HepG2 (cell line): ENCODE data around the gene CTNNBL1. TPM values are rescaled to one million over a fixed set of nuclear protein-coding genes. Genes with fewer than 3 reads are reported as not detected.
A peak's percentile ranks its signal among the peaks of the same experiment; 100 is the strongest.

Experiments used
- AGO2 ChIP-seq: fragments of 200-400 bp; formaldehyde crosslinking; optimal IDR thresholded peaks from 2 replicates; pipeline ENCODE3; 2017; ENCODE audit warnings: mild to moderate bottlenecking, low read depth, low read length, moderate library complexity
- ATAD3A ChIP-seq: sonication (generic); formaldehyde crosslinking; IDR thresholded peaks from 2 replicates; pipeline ENCODE4 v1.4.0; 2020; ENCODE audit warnings: missing genetic modification reagents
- FLYWCH1 ChIP-seq: sonication (generic); formaldehyde crosslinking; IDR thresholded peaks from 2 replicates; pipeline ENCODE4 v1.8.1; 2023; ENCODE audit warnings: mild to moderate bottlenecking, missing genetic modification reagents
- FOXJ3 ChIP-seq: sonication (generic); formaldehyde crosslinking; IDR thresholded peaks from 2 replicates; pipeline ENCODE4 v1.4.0; 2020; ENCODE audit warnings: missing genetic modification reagents, mild to moderate bottlenecking, borderline replicate concordance
- FOXP1 ChIP-seq, 2 experiments: fragments of 450-650 bp in 1 of 2; IDR thresholded peaks; 2 replicates each; pipeline ENCODE4 v1.6.1; 2017 to 2018; ENCODE audit warnings: antibody characterized with exemption in 1 of 2
- GTF3A ChIP-seq: sonication (generic); formaldehyde crosslinking; conservative IDR thresholded peaks from 2 replicates; pipeline ENCODE4 v1.4.0; 2020; ENCODE audit warnings: mild to moderate bottlenecking, missing genetic modification reagents
- HNRNPL ChIP-seq: fragments of 200-400 bp; formaldehyde crosslinking; IDR thresholded peaks from 2 replicates; pipeline ENCODE4 v1.6.1; 2017; ENCODE audit warnings: mild to moderate bottlenecking, low read depth, low read length
- KLF9 ChIP-seq: IDR thresholded peaks from 2 replicates; pipeline ENCODE4 v1.6.1; 2016; ENCODE audit warnings: low read depth
- KMT2B ChIP-seq: IDR thresholded peaks from 2 replicates; pipeline ENCODE4 v1.6.1; 2016; ENCODE audit warnings: missing genetic modification reagents, missing compliant biosample characterization
- NFE2 ChIP-seq: sonication (generic); formaldehyde crosslinking; IDR thresholded peaks from 2 replicates; pipeline ENCODE4 v1.4.0; 2020; ENCODE audit warnings: missing genetic modification reagents
- PAWR ChIP-seq: sonication (generic); formaldehyde crosslinking; IDR thresholded peaks from 2 replicates; pipeline ENCODE4 v1.4.0; 2020; ENCODE audit warnings: missing genetic modification reagents, mild to moderate bottlenecking, borderline replicate concordance
- SIN3B ChIP-seq: fragments of 150-350 bp; IDR thresholded peaks from 2 replicates; pipeline ENCODE4 v1.6.1; 2014; ENCODE audit warnings: low read length
- SMAD1 ChIP-seq: sonication (generic); formaldehyde crosslinking; IDR thresholded peaks from 2 replicates; pipeline ENCODE4 v1.4.0; 2020; ENCODE audit warnings: missing genetic modification reagents, low read depth, mild to moderate bottlenecking, borderline replicate concordance
- TAF1 ChIP-seq: sonication (generic); formaldehyde crosslinking; IDR thresholded peaks from 2 replicates; pipeline ENCODE4 v1.4.0; 2020; ENCODE audit warnings: missing genetic modification reagents
- TCF7L2 ChIP-seq: IDR thresholded peaks from 2 replicates; pipeline ENCODE4 v1.6.1; 2011; ENCODE audit warnings: mild to moderate bottlenecking, low read depth, low read length, moderate library complexity
- ZBTB1 ChIP-seq: sonication (generic); formaldehyde crosslinking; IDR thresholded peaks from 2 replicates; pipeline ENCODE4 v1.4.0; 2020; ENCODE audit warnings: missing genetic modification reagents, borderline replicate concordance
- ZEB1 ChIP-seq: IDR thresholded peaks from 2 replicates; pipeline ENCODE4 v1.6.1; 2012; ENCODE audit warnings: mild to moderate bottlenecking, low read depth, inconsistent platforms; ENCODE audit not compliant: insufficient replicate concordance
- ZNF138 ChIP-seq: sonication (generic); formaldehyde crosslinking; IDR thresholded peaks from 2 replicates; pipeline ENCODE4 v1.5.0; 2020; ENCODE audit warnings: mild to moderate bottlenecking, low read depth, missing genetic modification reagents
- ZNF24 ChIP-seq: fragments of 450-650 bp; IDR thresholded peaks from 2 replicates; pipeline ENCODE4 v1.6.1; 2017; ENCODE audit warnings: antibody characterized with exemption, mild to moderate bottlenecking
- ZNF446 ChIP-seq: sonication (generic); formaldehyde crosslinking; IDR thresholded peaks from 2 replicates; pipeline ENCODE4 v1.5.0; 2020; ENCODE audit warnings: mild to moderate bottlenecking, missing genetic modification reagents
- ZNF572 ChIP-seq: sonication (generic); formaldehyde crosslinking; IDR thresholded peaks from 2 replicates; pipeline ENCODE4 v1.5.1; 2020; ENCODE audit warnings: mild to moderate bottlenecking, missing genetic modification reagents
- ZSCAN21 ChIP-seq: sonication (generic); formaldehyde crosslinking; IDR thresholded peaks from 2 replicates; pipeline ENCODE4 v1.8.0; 2022; ENCODE audit warnings: mild to moderate bottlenecking, missing genetic modification reagents, moderate library complexity, borderline replicate concordance
- ZSCAN31 ChIP-seq: sonication (generic); formaldehyde crosslinking; IDR thresholded peaks from 2 replicates; pipeline ENCODE4 v1.5.0; 2020; ENCODE audit warnings: low read depth, mild to moderate bottlenecking, missing genetic modification reagents
- polyA plus RNA-seq, 8 experiments: library from polyadenylated mRNA; depleted of rRNA in 3 of 8; stranded (reverse) in 7 of 8; unstranded in 1 of 8; fragments of >200 nt; fragmentation: Illumina TruSeq in 4 of 8; extraction: Trizol in 4 of 8; gene quantifications; 2 replicates each; pipeline versions ENCODE4 v1.2.1 to v1.2.3, GENCODE V29; 2011 to 2016; ENCODE audit warnings: low read depth in 4 of 8, missing spikeins in 1 of 8, mixed read lengths in 1 of 8; ENCODE audit not compliant: insufficient read depth in 1 of 8
- total RNA-seq, 5 experiments: library from RNA; depleted of rRNA; stranded (reverse); fragments of >200 nt; fragmentation: Illumina TruSeq; extraction: Trizol; gene quantifications; 2 replicates each; pipeline ENCODE4 v1.2.3, GENCODE V29; 2016; ENCODE audit warnings: low read depth in 1 of 5
- TF ChIP-seq, protein P1 (sequence below): sonication (generic); formaldehyde crosslinking; IDR thresholded peaks from 2 replicates; pipeline ENCODE4 v1.8.0; 2023; ENCODE audit warnings: mild to moderate bottlenecking, missing genetic modification reagents
- TF ChIP-seq, protein P2 (sequence below), 2 experiments: sonication (generic) in 1 of 2; formaldehyde crosslinking in 1 of 2; IDR thresholded peaks; 2 replicates each; pipeline versions ENCODE4 v1.4.0 to v1.6.1; 2018 to 2020; ENCODE audit warnings: missing genetic modification reagents in 2 of 2, borderline replicate concordance in 1 of 2, low read depth in 1 of 2, mild to moderate bottlenecking in 1 of 2, missing biosample characterization in 1 of 2
- TF ChIP-seq, protein P3 (sequence below): sonication (generic); formaldehyde crosslinking; IDR thresholded peaks from 2 replicates; pipeline ENCODE4 v1.8.0; 2022; ENCODE audit warnings: missing genetic modification reagents, low read depth, mild to moderate bottlenecking, borderline replicate concordance
- TF ChIP-seq, protein P4 (sequence below): fragments of 450-650 bp; IDR thresholded peaks from 2 replicates; pipeline ENCODE4 v1.6.1; 2017

CTNNBL1 gene
- total and polyA plus RNA-seq, 2 of the 13 experiments (the other 11 are each of a cell fraction or from before 2014, with no cell fraction given), result 49.3 to 94.6 TPM

DNA sequence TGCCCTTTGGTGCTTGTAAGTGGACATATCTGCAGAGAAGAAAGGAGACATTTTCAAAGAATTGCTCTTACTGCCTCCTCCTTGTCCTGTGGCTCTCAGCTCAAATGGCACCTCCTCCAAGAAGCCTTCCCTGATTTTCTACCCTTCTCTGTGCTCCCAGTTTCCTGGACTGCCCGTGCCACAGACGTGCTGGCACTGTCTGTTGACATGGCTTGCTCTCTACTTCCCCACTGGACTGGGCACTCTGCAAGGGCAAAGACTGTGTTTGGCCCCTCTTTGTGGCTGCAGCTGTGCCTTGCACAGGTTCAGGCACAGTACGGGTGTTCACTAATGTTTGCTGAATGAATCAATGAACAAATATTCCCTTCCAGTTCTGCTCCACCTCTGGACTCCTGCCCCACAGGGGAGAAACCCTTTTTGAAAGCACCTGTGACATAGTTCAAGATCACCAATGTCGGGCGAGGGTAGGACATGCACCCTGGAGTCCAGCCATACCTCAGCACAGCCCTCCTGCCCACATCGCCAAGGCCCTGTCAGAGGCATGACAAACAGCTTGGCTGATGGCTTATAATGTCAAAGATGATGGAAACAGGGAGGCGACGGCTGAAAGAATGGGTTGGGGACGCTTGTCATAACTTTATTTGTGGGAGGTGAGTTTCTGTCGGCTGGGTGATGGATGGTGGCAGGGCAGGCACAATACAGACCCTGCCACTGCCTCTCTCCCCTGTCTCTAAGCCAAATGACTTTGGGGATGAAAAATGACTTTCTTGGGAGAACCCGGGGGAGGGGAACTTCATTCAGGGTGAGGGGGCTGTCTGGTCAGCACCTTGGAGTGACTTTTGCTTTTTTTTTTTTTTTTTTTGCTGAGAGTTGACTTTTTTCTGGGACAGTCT, 15.6 kb upstream of the CTNNBL1 start (continued):
- TF ChIP-seq, protein P1, sequence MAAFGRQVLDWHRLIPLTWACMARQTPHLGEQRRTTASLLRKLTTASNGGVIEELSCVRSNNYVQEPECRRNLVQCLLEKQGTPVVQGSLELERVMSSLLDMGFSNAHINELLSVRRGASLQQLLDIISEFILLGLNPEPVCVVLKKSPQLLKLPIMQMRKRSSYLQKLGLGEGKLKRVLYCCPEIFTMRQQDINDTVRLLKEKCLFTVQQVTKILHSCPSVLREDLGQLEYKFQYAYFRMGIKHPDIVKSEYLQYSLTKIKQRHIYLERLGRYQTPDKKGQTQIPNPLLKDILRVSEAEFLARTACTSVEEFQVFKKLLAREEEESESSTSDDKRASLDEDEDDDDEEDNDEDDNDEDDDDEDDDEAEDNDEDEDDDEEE (CRISPR knock-in tag), result no peak
- no peak for TF ChIP-seq ZNF572 (CRISPR knock-in tag)
- peak; percentile 33 for TF ChIP-seq ZEB1
- TF ChIP-seq KMT2B (CRISPR knock-in tag), result no peak
- no peak for TF ChIP-seq SMAD1 (CRISPR knock-in tag)
- TF ChIP-seq AGO2, result no peak
- no peak for TF ChIP-seq SIN3B
- TF ChIP-seq, protein P2, sequence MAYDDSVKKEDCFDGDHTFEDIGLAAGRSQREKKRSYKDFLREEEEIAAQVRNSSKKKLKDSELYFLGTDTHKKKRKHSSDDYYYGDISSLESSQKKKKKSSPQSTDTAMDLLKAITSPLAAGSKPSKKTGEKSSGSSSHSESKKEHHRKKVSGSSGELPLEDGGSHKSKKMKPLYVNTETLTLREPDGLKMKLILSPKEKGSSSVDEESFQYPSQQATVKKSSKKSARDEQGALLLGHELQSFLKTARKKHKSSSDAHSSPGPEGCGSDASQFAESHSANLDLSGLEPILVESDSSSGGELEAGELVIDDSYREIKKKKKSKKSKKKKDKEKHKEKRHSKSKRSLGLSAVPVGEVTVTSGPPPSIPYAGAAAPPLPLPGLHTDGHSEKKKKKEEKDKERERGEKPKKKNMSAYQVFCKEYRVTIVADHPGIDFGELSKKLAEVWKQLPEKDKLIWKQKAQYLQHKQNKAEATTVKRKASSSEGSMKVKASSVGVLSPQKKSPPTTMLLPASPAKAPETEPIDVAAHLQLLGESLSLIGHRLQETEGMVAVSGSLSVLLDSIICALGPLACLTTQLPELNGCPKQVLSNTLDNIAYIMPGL (CRISPR knock-in tag; IDR thresholded peaks at IDR 0.05; ENCODE audit: borderline replicate concordance in 1 of 2, low read depth in 1 of 2), result no peak
- TF ChIP-seq FOXP1 (IDR thresholded peaks at IDR 0.05), result no peak
- TF ChIP-seq FOXP1 (CRISPR knock-in tag; IDR thresholded peaks at IDR 0.05), result no peak; the same call in 1 of the 2 replicates
- TF ChIP-seq, protein P3, sequence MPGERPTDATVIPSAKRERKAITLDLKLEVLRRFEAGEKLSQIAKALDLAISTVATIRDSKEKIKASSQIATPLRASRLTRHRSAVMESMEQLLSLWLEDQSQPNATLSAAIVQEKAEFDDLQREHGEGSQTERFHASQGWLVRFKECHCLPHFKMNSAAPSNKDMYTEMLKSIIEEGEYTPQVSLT (CRISPR knock-in tag), result no peak
- TF ChIP-seq ZNF24, result no peak
- TF ChIP-seq ZBTB1 (CRISPR knock-in tag), result no peak
- no peak; the same call in 1 of the 2 replicates for TF ChIP-seq ZSCAN21 (CRISPR knock-in tag)
- TF ChIP-seq ZNF138, result no peak
- TF ChIP-seq, protein P4, sequence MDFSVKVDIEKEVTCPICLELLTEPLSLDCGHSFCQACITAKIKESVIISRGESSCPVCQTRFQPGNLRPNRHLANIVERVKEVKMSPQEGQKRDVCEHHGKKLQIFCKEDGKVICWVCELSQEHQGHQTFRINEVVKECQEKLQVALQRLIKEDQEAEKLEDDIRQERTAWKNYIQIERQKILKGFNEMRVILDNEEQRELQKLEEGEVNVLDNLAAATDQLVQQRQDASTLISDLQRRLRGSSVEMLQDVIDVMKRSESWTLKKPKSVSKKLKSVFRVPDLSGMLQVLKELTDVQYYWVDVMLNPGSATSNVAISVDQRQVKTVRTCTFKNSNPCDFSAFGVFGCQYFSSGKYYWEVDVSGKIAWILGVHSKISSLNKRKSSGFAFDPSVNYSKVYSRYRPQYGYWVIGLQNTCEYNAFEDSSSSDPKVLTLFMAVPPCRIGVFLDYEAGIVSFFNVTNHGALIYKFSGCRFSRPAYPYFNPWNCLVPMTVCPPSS, result no peak
- TF ChIP-seq FOXJ3 (CRISPR knock-in tag), result no peak
- TF ChIP-seq ZNF446 (CRISPR knock-in tag), result no peak
- TF ChIP-seq PAWR (CRISPR knock-in tag), result no peak
- TF ChIP-seq TAF1 (CRISPR knock-in tag), result no peak
- no peak for TF ChIP-seq HNRNPL
- no peak for TF ChIP-seq FLYWCH1 (CRISPR knock-in tag)
- no peak for TF ChIP-seq TCF7L2
- no peak for TF ChIP-seq GTF3A (CRISPR knock-in tag)
- TF ChIP-seq KLF9 (CRISPR knock-in tag), result no peak
- TF ChIP-seq NFE2 (CRISPR knock-in tag), result no peak
- no peak for TF ChIP-seq ATAD3A
- 0 out of 2 replicates have a peak, but pooled peaks have one; percentile 53 for TF ChIP-seq ZSCAN31
